ENCODE results near the gene AGAP3.

- no peak for TF ChIP-seq EZH2 (IDR thresholded peaks at IDR 0.05; ENCODE audit: borderline replicate concordance, low read depth, low read length, poor library complexity, severe bottlenecking)
- no peak for TF ChIP-seq CTCF (conservative IDR thresholded peaks at IDR 0.05; ENCODE audit: low read depth, low read length)
Measured at GRCh38 chr7:151064993-151065392, 21.3 kb upstream of the AGAP3 start.
